Fibroblast of lung (primary cell): ENCODE measurements around the gene TGM6. TPM values are rescaled to one million over a fixed set of nuclear protein-coding genes. Genes with fewer than 3 reads are reported as not detected.
A peak's percentile ranks its signal among the peaks of the same experiment; 100 is the strongest.

Experiments used
- DNase-seq, 2 donors: peaks; one replicate each; pipeline versions ENCODE4 v3.0.0 to v3.0.0-alpha.2; 2010; ENCODE audit warnings: low read depth in 2 of 2
- H2AFZ ChIP-seq: 2 replicates; pipeline ENCODE4 v1.5.1; 2012; ENCODE audit warnings: low read length, control low read depth, inconsistent platforms
- H3K27ac ChIP-seq: 2 replicates; pipeline ENCODE4 v1.5.1; 2011; ENCODE audit warnings: low read length, control low read depth; ENCODE audit not compliant: insufficient read depth
- H3K27me3 ChIP-seq: 2 replicates; pipeline ENCODE4 v1.5.1; 2011; ENCODE audit warnings: mild to moderate bottlenecking, low read length; ENCODE audit not compliant: control insufficient read depth, insufficient read depth
- H3K36me3 ChIP-seq: 2 replicates; pipeline ENCODE4 v1.5.1; 2011; ENCODE audit warnings: low read length; ENCODE audit not compliant: control insufficient read depth, insufficient read depth
- H3K4me1 ChIP-seq: 2 replicates; pipeline ENCODE4 v1.5.1; 2011; ENCODE audit warnings: low read length; ENCODE audit not compliant: control insufficient read depth, insufficient read depth; ENCODE audit errors: extremely low read depth
- H3K4me2 ChIP-seq: 2 replicates; pipeline ENCODE4 v1.5.1; 2011; ENCODE audit warnings: low read length, control low read depth; ENCODE audit not compliant: insufficient read depth; ENCODE audit errors: extremely low read depth
- H3K4me3 ChIP-seq, 4 experiments: fragments of 200-600 bp in 1 of 4; sonication (generic) in 1 of 4; replicated peaks in 1 of 4; 2 replicates each; pipeline ENCODE4 v1.5.1; 2011 to 2016; ENCODE audit warnings: low read length in 4 of 4, low read depth in 3 of 4, mild to moderate bottlenecking in 3 of 4, control low read depth in 2 of 4, inconsistent platforms in 1 of 4, mixed read lengths in 1 of 4; ENCODE audit not compliant: insufficient read depth in 1 of 4; ENCODE audit errors: control extremely low read depth in 1 of 4
- H3K79me2 ChIP-seq: 2 replicates; pipeline ENCODE4 v1.5.1; 2012; ENCODE audit warnings: mild to moderate bottlenecking, low read length, inconsistent platforms; ENCODE audit not compliant: control insufficient read depth, insufficient read depth
- H3K9ac ChIP-seq: 2 replicates; pipeline ENCODE4 v1.5.1; 2011; ENCODE audit warnings: mild to moderate bottlenecking, low read length, control low read depth; ENCODE audit not compliant: insufficient read depth
- H3K9me3 ChIP-seq: 2 replicates; pipeline ENCODE4 v1.5.1; 2012; ENCODE audit warnings: low read depth, low read length; ENCODE audit not compliant: control insufficient read depth, insufficient read depth
- H4K20me1 ChIP-seq: 2 replicates; pipeline ENCODE4 v1.5.1; 2011; ENCODE audit warnings: low read length; ENCODE audit not compliant: control insufficient read depth, insufficient read depth; ENCODE audit errors: extremely low read depth
- EZH2 ChIP-seq: IDR thresholded peaks from 2 replicates; pipeline ENCODE4 v1.5.1; 2012; ENCODE audit warnings: low read length, control low read depth, mild to moderate bottlenecking; ENCODE audit errors: missing control alignments
- polyA plus RNA-seq, 2 donors: library from polyadenylated mRNA; depleted of rRNA in 1 of 2; stranded (reverse) in 1 of 2; unstranded in 1 of 2; fragments of >200 nt; gene quantifications; 2 replicates each; pipeline ENCODE4 v1.2.1, GENCODE V29; 2011 to 2012; ENCODE audit warnings: missing spikeins in 1 of 2
- total RNA-seq: library from RNA; depleted of rRNA; stranded (reverse); fragments of >200 nt; gene quantifications from 2 replicates; pipeline ENCODE4 v1.2.1, GENCODE V29; 2014
- TF ChIP-seq, protein P1 (sequence below), 2 donors: IDR thresholded peaks in 1 of 2; conservative IDR thresholded peaks in 1 of 2; 1 replicate in 1 of 2; 2 replicates in 1 of 2; pipeline ENCODE4 v1.5.1; 2011 to 2012; ENCODE audit warnings: low read length in 2 of 2, control low read depth in 1 of 2, inconsistent platforms in 1 of 2, low read depth in 1 of 2, mild to moderate bottlenecking in 1 of 2

The TGM6 gene
- total and polyA plus RNA-seq, 2 donors (not counting 1 experiment from before 2014, with no cell fraction given), result not detected

DNA sequence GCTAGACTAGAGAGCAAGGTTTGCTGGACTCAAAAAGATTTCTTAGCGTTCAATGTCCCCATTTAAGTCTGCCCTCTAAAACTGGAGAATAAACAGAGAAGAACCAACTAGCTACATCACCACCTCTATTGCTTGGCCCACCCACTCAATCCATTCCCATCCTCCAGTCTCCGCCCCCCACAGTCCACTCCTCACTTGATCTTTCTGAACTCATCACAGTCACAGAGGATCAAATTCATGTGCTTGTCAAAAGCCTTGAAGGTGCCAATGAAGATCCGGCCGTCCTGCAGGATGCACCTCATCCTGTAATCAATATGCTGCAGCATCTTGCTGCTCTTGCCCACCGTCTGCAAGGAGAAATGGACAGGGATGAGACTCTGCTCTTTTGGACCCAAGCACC, 86.7 kb downstream of the TGM6 start:
- no peak for DNase-seq
- Histone ChIP-seq H3K27ac (no peak overlapping the region), H3K4me3 (no peak overlapping the region), H3K27me3 (no peaks in the 10 kb centered on the region), H3K9ac (no peak overlapping the region), H3K4me2 (no peak overlapping the region), H3K36me3 (peaks cover 14% of the 10 kb centered on the region), H3K4me1 (peaks cover 9% of the 10 kb centered on the region), H3K79me2 (peaks cover 54% of the 10 kb centered on the region), H4K20me1 (peaks cover 2% of the 10 kb centered on the region), H2AFZ (no peak overlapping the region), H3K9me3 (no peaks in the 10 kb centered on the region)
- TF ChIP-seq EZH2, result no peak
- TF ChIP-seq, protein P1, sequence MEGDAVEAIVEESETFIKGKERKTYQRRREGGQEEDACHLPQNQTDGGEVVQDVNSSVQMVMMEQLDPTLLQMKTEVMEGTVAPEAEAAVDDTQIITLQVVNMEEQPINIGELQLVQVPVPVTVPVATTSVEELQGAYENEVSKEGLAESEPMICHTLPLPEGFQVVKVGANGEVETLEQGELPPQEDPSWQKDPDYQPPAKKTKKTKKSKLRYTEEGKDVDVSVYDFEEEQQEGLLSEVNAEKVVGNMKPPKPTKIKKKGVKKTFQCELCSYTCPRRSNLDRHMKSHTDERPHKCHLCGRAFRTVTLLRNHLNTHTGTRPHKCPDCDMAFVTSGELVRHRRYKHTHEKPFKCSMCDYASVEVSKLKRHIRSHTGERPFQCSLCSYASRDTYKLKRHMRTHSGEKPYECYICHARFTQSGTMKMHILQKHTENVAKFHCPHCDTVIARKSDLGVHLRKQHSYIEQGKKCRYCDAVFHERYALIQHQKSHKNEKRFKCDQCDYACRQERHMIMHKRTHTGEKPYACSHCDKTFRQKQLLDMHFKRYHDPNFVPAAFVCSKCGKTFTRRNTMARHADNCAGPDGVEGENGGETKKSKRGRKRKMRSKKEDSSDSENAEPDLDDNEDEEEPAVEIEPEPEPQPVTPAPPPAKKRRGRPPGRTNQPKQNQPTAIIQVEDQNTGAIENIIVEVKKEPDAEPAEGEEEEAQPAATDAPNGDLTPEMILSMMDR (conservative IDR thresholded peaks at IDR 0.05 in 1 of 2, IDR thresholded peaks at IDR 0.05 in 1 of 2; ENCODE audit: low read depth in 1 of 2, low read length in 2 of 2), result no peak

DNA sequence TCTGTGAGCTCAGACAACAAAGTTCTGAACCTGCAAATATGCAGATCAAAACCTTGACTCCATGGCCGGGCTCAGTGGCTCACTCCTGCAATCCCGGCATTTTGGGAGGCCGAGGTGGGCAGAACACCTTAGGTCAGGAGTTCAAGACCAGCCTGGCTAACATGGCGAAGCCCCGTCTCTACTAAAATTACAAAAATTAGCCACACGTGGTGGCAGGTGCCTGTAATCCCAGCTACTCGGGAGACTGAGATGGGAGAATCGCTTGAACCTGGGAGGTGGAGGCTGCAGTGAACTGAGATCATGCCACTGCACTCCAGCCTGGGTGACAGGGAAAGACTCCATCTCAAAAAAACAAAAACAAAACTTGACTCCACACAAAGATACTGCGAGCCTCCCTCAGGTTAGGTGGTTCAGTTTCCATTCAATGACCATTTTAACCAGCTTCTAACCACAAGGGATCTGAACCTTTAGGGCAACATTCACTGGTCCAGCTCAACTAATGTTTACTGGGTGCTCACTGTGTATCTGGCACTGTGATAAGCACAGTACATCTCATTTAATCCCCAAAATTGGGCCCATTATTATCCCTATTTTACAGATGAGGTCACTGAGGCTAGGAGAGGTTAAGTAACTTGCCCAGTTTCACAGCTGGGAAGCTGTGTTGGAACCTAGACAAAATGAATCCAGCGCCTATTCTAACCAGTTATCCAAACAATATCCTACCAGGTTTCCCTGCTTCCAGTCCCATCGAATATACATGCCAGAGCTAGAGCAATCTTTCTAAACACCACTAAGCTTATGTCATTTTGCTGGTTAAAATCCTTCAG, 88.1 kb downstream of the TGM6 start:
- Histone ChIP-seq H3K4me2 (peak overlapping the region; percentile 96), H4K20me1 (peaks cover 2% of the 10 kb centered on the region), H3K79me2 (peaks cover 54% of the 10 kb centered on the region), H2AFZ (no peak overlapping the region), H3K9ac (no peak overlapping the region), H3K36me3 (peaks cover 12% of the 10 kb centered on the region), H3K4me3 (peak overlapping the region; percentile 80 to 96 (median 89)), H3K27me3 (no peaks in the 10 kb centered on the region), H3K27ac (peak overlapping the region; percentile 40), H3K9me3 (no peaks in the 10 kb centered on the region), H3K4me1 (peaks cover 9% of the 10 kb centered on the region)
- no peak for TF ChIP-seq EZH2
- TF ChIP-seq, protein P1 (conservative IDR thresholded peaks at IDR 0.05 in 1 of 2, IDR thresholded peaks at IDR 0.05 in 1 of 2; ENCODE audit: low read depth in 1 of 2, low read length in 2 of 2), result no peak
- DNase-seq, result peak; percentile 22 to 23

DNA sequence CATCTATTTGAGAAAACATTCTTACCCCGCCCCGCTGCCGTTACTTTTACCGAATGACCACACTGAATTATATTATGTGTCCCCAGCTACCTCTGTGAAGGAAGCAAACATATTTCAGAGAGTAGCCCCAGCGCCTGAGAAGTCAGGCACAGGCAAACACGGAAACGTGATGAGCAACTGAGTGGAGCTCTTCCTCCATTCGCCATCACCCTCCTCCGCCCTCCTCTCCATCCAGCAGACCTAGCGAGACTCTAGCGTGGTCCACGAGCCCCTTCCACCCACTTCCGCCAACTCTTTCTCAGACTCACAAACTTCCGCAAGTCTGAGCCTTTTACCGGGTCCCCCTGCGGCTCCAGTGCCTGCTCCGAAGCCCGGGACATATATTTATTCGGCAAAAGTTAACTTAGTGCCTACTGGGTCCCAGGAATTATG, 89.3 kb downstream of the TGM6 start:
- H3K79me2 ChIP-seq, result peaks cover 51% of the 10 kb centered on the region
- no peaks in the 10 kb centered on the region for H3K9me3 ChIP-seq
- peaks cover 7% of the 10 kb centered on the region for H3K36me3 ChIP-seq
- no peak overlapping the region for H3K4me2 ChIP-seq
- TF ChIP-seq, protein P1 (conservative IDR thresholded peaks at IDR 0.05 in 1 of 2, IDR thresholded peaks at IDR 0.05 in 1 of 2; ENCODE audit: low read depth in 1 of 2, low read length in 2 of 2), result no peak
- H3K27ac ChIP-seq, result peak overlapping the region; percentile 93
- peaks cover 9% of the 10 kb centered on the region for H3K4me1 ChIP-seq
- peak overlapping the region; percentile 89 for H3K9ac ChIP-seq
- peak; percentile 46 to 68 for DNase-seq
- peaks cover 2% of the 10 kb centered on the region for H4K20me1 ChIP-seq
- no peaks in the 10 kb centered on the region for H3K27me3 ChIP-seq
- no peak overlapping the region for H2AFZ ChIP-seq
- peak overlapping the region; percentile 80 to 96 (median 89) for H3K4me3 ChIP-seq
